ENCODE data around the gene CNTN4.

DNA sequence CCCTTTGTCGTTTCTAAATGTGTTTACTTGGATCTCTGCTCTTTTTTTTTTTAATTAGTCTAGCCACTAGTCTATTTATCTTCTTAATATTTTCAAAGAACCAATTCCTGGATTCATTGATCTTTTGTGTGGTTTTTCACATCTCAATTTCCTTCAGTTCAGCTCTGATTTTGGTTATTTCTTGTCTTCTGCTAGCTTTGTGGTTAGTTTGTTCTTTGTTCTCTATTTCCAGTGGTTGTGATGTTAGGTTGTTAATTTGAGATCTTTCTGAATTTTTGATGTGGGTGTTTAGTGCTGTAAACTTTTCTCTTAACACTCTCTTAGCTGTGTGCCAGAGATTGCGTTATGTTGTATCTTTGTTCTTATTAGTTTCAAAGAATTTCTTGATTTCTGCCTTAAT lies 446.1 kb downstream of the CNTN4 start:
- TF ChIP-seq, protein P1, sequence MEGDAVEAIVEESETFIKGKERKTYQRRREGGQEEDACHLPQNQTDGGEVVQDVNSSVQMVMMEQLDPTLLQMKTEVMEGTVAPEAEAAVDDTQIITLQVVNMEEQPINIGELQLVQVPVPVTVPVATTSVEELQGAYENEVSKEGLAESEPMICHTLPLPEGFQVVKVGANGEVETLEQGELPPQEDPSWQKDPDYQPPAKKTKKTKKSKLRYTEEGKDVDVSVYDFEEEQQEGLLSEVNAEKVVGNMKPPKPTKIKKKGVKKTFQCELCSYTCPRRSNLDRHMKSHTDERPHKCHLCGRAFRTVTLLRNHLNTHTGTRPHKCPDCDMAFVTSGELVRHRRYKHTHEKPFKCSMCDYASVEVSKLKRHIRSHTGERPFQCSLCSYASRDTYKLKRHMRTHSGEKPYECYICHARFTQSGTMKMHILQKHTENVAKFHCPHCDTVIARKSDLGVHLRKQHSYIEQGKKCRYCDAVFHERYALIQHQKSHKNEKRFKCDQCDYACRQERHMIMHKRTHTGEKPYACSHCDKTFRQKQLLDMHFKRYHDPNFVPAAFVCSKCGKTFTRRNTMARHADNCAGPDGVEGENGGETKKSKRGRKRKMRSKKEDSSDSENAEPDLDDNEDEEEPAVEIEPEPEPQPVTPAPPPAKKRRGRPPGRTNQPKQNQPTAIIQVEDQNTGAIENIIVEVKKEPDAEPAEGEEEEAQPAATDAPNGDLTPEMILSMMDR (IDR thresholded peaks at IDR 0.05): no peak
- TF ChIP-seq POLR2A (IDR thresholded peaks at IDR 0.05) (no peak), EP300 (IDR thresholded peaks at IDR 0.05) (no peak)

Data from tibial nerve (tissue), 4 donors.